Thymus (tissue), 11 donors: Measurements from ENCODE around the gene PTPRR. TPM values are rescaled to one million over a fixed set of nuclear protein-coding genes. Genes with fewer than 3 reads are reported as not detected.

Experiments used
- DNase-seq, 9 donors: peaks; one replicate each; pipeline ENCODE4 v3.0.0-alpha.2; 2013; ENCODE audit warnings: low spot score in 9 of 9, low read depth in 6 of 9, missing footprints in 1 of 9
- H3K27ac ChIP-seq, 2 donors: one replicate each; pipeline ENCODE4 v1.5.1; 2013; ENCODE audit warnings: control low read depth in 1 of 2, low read depth in 1 of 2, low read length in 1 of 2, mild to moderate bottlenecking in 1 of 2, moderate library complexity in 1 of 2
- H3K27me3 ChIP-seq, 2 donors: one replicate each; pipeline ENCODE4 v1.5.1; 2013; ENCODE audit warnings: low read length in 1 of 2; ENCODE audit not compliant: control insufficient read depth in 2 of 2, insufficient read depth in 1 of 2
- H3K36me3 ChIP-seq, 2 donors: one replicate each; pipeline ENCODE4 v1.5.1; 2013; ENCODE audit warnings: low read length in 1 of 2, mild to moderate bottlenecking in 1 of 2, moderate library complexity in 1 of 2; ENCODE audit not compliant: control insufficient read depth in 2 of 2, insufficient read depth in 2 of 2
- H3K4me1 ChIP-seq, 2 donors: one replicate each; pipeline ENCODE4 v1.5.1; 2013; ENCODE audit warnings: low read length in 2 of 2; ENCODE audit not compliant: control insufficient read depth in 2 of 2, insufficient read depth in 2 of 2
- H3K4me3 ChIP-seq, 2 donors: one replicate each; pipeline ENCODE4 v1.5.1; 2013; ENCODE audit warnings: low read length in 2 of 2, control low read depth in 1 of 2, mild to moderate bottlenecking in 1 of 2
- H3K9me3 ChIP-seq, 2 donors: one replicate each; pipeline ENCODE4 v1.5.1; 2013; ENCODE audit warnings: low read length in 1 of 2, mild to moderate bottlenecking in 1 of 2; ENCODE audit not compliant: control insufficient read depth in 2 of 2, insufficient read depth in 1 of 2
- WGBS: extraction: QIAGEN DNeasy Blood & Tissue Kit; methylation state at CpG from one replicate; pipeline ENCODE4 v1.1.7; 2013; 5-methylcytosine and 5-hydroxymethylcytosine counted together
- polyA plus RNA-seq: library from polyadenylated mRNA; stranded (reverse); fragments of 200-250 nt; gene quantifications from one replicate; pipeline ENCODE4 v1.2.3, GENCODE V29; 2013
- total RNA-seq: library from RNA; stranded (reverse); fragments of 120-200 nt; gene quantifications from one replicate; pipeline ENCODE4 v1.2.4, GENCODE V29; 2013
- donor health status: healthy.

The PTPRR gene
- total and polyA plus RNA-seq, 2 donors = 0.21 to 0.38 TPM

DNA sequence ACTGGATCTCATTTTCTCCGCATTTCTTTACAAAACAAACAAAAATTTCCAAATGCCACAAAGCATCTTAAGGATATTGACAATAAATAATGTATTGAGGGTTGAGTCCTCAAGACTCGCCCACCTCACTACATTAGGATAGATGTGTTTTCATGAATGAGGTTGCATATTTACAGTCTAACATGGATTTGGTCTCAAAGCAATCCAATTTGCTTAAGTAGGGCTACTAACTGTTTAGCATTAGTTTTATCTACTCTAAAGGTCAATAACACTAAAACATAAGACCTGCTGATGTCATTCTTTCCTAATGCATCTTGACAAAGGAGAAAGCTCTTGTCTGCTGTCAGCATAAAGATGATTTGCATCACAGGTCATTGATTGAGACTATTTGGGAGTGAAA lies 82.4 kb downstream of the PTPRR start:
- Histone ChIP-seq H3K9me3 (no peaks in the 10 kb centered on the region), H3K4me1 (no peaks in the 10 kb centered on the region), H3K27ac (no peak overlapping the region), H3K4me3 (no peak overlapping the region), H3K36me3 (no peaks in the 10 kb centered on the region), H3K27me3 (no peaks in the 10 kb centered on the region)
- DNase-seq = no peak
- WGBS = 66% methylated on average over 2 of the region's 2 CpGs

GRCh38 chr12:70837026-70837425 lies 83.5 kb downstream of the PTPRR start:
- no peak overlapping the region for H3K4me3 ChIP-seq
- no peaks in the 10 kb centered on the region for H3K27me3 ChIP-seq
- H3K9me3 ChIP-seq = no peaks in the 10 kb centered on the region
- H3K36me3 ChIP-seq = no peaks in the 10 kb centered on the region
- no peak for DNase-seq
- no peak overlapping the region for H3K27ac ChIP-seq
- no peaks in the 10 kb centered on the region for H3K4me1 ChIP-seq

- Histone ChIP-seq H3K27me3 (no peaks in the 10 kb centered on the region), H3K9me3 (no peaks in the 10 kb centered on the region), H3K4me1 (no peaks in the 10 kb centered on the region), H3K27ac (no peak overlapping the region), H3K36me3 (no peaks in the 10 kb centered on the region), H3K4me3 (no peak overlapping the region)
- DNase-seq = no peak
- 97% methylated on average over 2 of the region's 2 CpGs for WGBS
These were observed 84.6 kb downstream of the PTPRR start for GRCh38 chr12:70835948-70836347.

DNA sequence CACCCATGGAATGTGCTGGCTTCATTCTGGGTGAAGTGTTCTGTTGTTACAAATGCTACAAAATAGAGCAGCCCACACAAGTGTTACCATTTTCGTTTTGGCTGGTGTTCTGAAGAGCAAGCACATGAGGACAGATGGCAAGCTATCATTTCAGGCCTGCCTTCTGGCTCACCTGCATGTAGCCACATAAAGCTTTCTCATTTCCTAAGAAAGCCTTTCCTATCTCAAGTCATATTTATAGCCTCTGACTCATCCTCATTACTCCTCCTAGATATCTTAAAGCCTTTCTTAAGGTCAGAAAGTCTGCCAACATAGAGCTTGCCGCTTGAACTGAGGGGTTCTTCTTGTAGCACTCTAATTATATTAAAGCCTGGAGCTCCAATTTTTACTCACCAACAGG lies 89.0 kb downstream of the PTPRR start:
- WGBS = 79% methylated on average over 2 of the region's 2 CpGs
- H3K4me3 ChIP-seq = no peak overlapping the region
- H3K4me1 ChIP-seq = no peaks in the 10 kb centered on the region

DNA sequence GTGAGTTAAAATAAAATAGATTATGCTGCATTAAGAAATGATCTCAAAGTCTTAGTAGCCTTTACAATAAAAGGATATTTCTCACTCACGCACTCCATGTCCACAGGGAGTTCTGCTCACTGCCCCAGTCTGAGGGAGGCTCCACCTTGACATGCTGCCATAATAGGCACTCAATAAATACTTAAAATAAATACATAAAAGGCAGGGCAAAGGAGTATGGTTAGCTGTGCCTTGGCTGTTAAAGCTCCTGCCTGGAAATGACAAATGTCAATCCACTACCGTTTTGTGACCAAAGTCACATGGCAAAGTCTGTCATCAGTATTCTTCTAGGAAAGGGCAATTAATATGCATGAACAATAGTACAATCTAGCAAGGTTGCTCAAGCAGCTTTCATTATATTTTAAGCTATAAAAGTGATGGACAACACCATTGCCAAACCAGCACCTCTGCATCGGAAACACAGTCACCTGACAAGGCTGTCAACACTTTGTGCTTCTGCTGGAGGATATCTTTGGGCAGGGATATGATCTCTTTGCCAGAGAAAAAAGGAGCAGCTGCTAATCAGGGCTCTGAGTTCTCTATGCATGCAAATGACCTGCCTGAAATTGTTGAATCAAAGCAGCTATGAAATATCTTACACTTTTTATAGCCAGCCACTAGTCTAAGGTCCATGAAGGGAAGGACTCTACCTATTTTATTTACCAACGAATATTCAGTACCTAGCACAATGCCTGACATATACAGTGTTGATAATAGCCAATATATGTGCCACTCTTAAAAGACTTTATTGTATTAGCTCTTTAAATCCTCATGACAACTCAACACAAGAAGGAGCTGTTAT lies 90.1 kb downstream of the PTPRR start:
- Histone ChIP-seq H3K36me3 (no peaks in the 10 kb centered on the region), H3K4me3 (no peak overlapping the region), H3K4me1 (no peaks in the 10 kb centered on the region), H3K27me3 (no peaks in the 10 kb centered on the region), H3K9me3 (no peaks in the 10 kb centered on the region), H3K27ac (no peak overlapping the region)
- DNase-seq = no peak
- WGBS = 86% methylated on average over 4 of the region's 4 CpGs

More for the DNA sequence above, 89.0 kb downstream of the PTPRR start:
- H3K9me3 ChIP-seq = no peaks in the 10 kb centered on the region
- no peak overlapping the region for H3K27ac ChIP-seq
- no peak for DNase-seq
- H3K27me3 ChIP-seq = no peaks in the 10 kb centered on the region
- no peaks in the 10 kb centered on the region for H3K36me3 ChIP-seq

DNA sequence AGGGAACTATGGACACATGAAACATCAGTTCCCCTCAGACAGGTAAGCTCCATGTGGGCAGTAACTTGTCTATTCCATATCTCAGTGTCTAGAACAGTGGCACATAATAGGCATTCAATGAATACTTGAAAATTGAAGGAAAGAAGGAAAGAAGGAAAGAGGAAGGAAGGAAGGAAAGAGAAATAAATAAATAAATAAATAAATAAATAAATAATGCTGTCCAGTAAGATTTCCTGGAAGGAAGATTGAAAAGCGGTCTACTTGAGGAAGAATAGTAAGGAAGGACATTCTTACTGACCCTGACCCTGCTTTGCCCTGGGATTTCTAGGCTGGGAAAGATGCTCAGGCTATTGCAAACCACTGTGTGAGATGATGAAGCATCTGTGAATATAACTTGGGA lies 91.5 kb downstream of the PTPRR start:
- Histone ChIP-seq H3K27ac (no peak overlapping the region), H3K4me3 (no peak overlapping the region)
- WGBS = 89% methylated on average over 1 of the region's 1 CpG

DNA sequence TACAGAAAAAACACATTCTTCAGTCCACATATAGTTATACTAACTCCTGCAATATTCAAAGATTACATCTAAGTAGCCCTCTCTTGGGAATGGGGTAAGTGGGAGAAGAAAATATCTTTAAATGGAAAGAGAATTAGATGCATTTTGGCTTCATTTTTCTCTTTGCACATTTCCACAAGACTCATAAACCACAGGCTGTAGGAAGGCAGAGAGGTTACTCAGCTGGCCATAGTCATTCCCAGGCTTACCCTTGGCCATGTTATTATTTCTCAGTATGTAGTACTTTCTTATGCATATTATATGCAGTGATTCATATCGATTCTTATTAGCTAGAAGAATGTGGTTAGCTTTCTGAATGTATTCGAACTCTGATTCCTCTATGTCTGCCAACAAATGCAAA lies 92.2 kb downstream of the PTPRR start:
- no peaks in the 10 kb centered on the region for H3K4me1 ChIP-seq
- DNase-seq = no peak
- 90% methylated on average over 2 of the region's 2 CpGs for WGBS

More for the DNA sequence above, 91.5 kb downstream of the PTPRR start:
- DNase-seq = no peak
- Histone ChIP-seq H3K27me3 (no peaks in the 10 kb centered on the region), H3K36me3 (no peaks in the 10 kb centered on the region), H3K4me1 (no peaks in the 10 kb centered on the region), H3K9me3 (no peaks in the 10 kb centered on the region)

DNA sequence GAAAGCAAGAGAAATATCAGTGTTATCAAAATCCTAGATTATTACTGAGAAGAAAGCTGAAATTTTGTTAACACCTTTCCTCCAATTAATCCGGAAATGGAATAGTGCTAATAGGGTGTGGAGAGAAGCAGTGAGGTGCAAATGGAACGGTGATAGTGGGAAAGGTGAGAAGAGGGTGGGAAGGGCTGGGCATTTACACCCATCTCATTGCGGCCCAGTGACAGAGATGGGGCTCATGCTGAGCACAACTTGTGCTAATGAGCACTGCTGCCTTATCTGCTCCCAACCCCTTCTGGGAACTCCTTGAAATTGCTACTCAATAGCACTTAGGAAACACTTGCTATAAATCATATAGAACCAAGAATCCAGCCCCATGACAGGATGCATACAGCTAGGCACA lies 94.4 kb downstream of the PTPRR start:
- no peaks in the 10 kb centered on the region for H3K4me1 ChIP-seq
- DNase-seq = no peak
- H3K27ac ChIP-seq = no peak overlapping the region
- H3K9me3 ChIP-seq = no peaks in the 10 kb centered on the region
- 46% methylated on average over 3 of the region's 3 CpGs for WGBS
- H3K4me3 ChIP-seq = no peak overlapping the region
- H3K27me3 ChIP-seq = no peaks in the 10 kb centered on the region
- no peaks in the 10 kb centered on the region for H3K36me3 ChIP-seq

More for the DNA sequence above, 92.2 kb downstream of the PTPRR start:
- no peak overlapping the region for H3K4me3 ChIP-seq
- H3K27ac ChIP-seq = no peak overlapping the region
- no peaks in the 10 kb centered on the region for H3K9me3 ChIP-seq
- no peaks in the 10 kb centered on the region for H3K36me3 ChIP-seq
- H3K27me3 ChIP-seq = no peaks in the 10 kb centered on the region

DNA sequence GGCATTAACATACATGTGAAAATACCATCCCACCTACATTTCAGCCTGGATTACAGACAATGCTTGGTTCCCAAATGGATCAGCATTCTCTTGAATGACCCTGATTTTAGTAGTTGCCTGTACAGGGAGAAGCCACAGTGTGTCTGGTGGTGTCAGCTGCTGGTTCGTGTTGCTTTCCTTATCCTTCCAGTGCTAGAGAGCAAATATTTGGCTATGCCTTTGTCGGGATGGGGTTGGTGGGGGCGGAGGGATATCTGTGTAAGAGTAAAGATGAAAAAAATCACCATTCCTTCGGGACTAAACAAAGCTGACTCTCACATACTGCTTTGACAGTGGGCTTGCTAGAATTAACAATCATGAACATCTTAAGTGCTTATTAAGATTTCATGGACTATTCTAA lies 96.0 kb downstream of the PTPRR start:
- no peak for DNase-seq
- no peaks in the 10 kb centered on the region for H3K27me3 ChIP-seq
- no peaks in the 10 kb centered on the region for H3K4me1 ChIP-seq
- 84% methylated on average over 4 of the region's 4 CpGs for WGBS
- H3K36me3 ChIP-seq = no peaks in the 10 kb centered on the region
- H3K4me3 ChIP-seq = no peak overlapping the region
- no peak overlapping the region for H3K27ac ChIP-seq
- H3K9me3 ChIP-seq = no peaks in the 10 kb centered on the region
